ENCODE measurements around the gene TBC1D22B.

Gene TBC1D22B

DNA sequence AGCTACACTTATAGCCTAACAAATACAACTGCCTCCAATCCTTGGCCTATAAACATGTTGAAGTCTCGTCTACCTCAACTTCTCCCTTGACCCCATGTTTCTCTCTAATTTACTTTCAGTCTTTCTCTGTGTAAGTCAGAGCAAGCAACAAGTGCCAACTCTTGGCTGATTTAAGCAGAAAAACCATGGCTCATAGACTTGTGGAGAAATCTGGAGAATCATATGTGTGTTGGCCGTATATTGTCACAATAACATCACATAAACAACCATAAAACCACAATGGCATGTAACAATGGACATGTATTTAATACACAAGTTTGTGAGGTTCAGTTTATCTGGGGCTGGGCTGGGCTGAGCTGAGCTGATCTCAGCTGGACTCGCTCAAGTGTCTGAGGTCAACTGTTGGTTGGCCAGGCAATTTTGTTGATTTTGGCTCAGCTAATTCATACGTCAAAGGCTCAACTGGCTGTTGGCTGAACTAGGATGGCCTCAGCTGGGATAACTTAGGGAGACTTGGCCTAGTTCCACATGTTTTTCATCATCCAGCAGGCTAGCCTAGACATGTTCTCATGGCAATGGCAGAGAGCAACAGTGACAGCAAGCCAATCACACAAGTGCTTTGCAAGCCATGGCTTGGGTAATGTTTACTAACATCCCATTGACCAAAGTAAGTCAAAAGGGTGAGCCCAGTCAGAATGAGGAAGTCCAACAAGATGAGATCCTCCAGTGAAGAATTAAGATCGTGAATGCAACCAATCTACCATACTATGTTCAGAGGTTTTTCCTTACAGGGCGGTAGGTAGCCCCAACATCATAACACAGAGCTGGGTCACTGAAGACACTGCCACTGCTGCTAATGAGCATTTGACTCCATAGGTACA lies 12.9 kb upstream of the TBC1D22B start:
- TF ChIP-seq POLR2A (IDR thresholded peaks at IDR 0.05; ENCODE audit: extremely low read depth, insufficient read length): no peak
- TF ChIP-seq, protein P1, sequence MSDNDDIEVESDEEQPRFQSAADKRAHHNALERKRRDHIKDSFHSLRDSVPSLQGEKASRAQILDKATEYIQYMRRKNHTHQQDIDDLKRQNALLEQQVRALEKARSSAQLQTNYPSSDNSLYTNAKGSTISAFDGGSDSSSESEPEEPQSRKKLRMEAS (IDR thresholded peaks at IDR 0.05; ENCODE audit: low read depth, low read length): no peak
- TF ChIP-seq MYC (IDR thresholded peaks at IDR 0.05; ENCODE audit: low read depth, low read length): no peak
- TF ChIP-seq, protein P2, sequence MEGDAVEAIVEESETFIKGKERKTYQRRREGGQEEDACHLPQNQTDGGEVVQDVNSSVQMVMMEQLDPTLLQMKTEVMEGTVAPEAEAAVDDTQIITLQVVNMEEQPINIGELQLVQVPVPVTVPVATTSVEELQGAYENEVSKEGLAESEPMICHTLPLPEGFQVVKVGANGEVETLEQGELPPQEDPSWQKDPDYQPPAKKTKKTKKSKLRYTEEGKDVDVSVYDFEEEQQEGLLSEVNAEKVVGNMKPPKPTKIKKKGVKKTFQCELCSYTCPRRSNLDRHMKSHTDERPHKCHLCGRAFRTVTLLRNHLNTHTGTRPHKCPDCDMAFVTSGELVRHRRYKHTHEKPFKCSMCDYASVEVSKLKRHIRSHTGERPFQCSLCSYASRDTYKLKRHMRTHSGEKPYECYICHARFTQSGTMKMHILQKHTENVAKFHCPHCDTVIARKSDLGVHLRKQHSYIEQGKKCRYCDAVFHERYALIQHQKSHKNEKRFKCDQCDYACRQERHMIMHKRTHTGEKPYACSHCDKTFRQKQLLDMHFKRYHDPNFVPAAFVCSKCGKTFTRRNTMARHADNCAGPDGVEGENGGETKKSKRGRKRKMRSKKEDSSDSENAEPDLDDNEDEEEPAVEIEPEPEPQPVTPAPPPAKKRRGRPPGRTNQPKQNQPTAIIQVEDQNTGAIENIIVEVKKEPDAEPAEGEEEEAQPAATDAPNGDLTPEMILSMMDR (IDR thresholded peaks at IDR 0.05; ENCODE audit: low read depth, low read length): no peak
- no peak overlapping the region for H3K4me3 ChIP-seq (ENCODE audit: low read depth, low read length)
- peak; percentile 46 for DNase-seq (ENCODE audit: low read depth)

DNA sequence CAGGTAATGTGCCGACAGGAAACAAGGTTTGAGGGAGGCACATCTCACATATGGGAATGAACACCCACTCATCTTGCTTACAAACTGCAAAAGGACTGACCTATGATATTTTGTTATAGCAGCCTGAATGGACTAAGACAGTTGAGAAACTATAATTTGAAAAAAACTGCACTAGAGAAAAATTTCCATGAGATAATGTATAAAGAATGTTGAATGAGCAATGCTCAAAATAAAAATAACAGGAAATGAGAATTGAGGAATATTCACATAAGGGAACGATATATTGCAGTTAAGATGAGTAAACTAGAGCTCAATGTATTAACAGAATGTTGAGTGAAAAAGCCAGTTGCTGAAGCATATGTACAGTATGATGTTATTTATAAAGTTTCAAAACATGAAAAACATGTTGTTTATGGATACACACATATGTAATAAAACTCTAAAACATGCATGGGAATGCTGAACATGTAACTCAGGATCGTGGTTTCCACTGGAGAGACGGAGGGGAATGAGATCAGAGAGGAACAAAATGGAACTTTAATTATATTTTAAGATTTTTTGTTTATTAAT lies 6.3 kb upstream of the TBC1D22B start:
- TF ChIP-seq, protein P2 (IDR thresholded peaks at IDR 0.05; ENCODE audit: low read depth, low read length): no peak
- TF ChIP-seq POLR2A (IDR thresholded peaks at IDR 0.05; ENCODE audit: extremely low read depth, insufficient read length): no peak
- TF ChIP-seq MYC (IDR thresholded peaks at IDR 0.05; ENCODE audit: low read depth, low read length): no peak
- TF ChIP-seq, protein P1 (IDR thresholded peaks at IDR 0.05; ENCODE audit: low read depth, low read length): no peak
- no peak for DNase-seq (ENCODE audit: low read depth)
- H3K4me3 ChIP-seq (ENCODE audit: low read depth, low read length): no peak overlapping the region

DNA sequence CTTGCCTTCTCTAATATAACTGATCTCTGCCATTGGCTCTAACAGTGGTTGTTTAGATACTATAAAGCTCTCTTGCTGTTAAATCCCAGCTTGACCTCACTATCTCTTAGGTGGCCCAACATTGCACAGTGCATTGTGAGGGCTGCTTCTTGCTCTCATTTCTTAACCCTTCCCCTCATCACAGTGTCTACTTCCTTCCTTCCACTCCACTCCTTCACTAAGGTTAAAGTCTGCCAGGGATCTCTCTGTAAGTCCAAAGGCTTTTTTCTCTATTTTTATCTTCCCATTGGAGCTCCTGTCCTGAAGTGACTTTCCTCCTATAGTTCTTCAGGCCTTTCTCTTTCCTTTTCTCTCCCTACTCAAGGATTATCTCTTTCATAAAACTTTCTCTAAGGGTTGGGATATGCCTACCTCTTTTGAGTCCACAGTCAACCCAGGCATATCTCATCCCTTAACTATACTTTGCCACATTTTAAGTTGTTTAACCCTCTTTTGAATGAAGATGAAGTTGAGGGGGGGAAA lies 4.0 kb upstream of the TBC1D22B start:
- DNase-seq (ENCODE audit: low read depth): no peak
- TF ChIP-seq, protein P1 (IDR thresholded peaks at IDR 0.05; ENCODE audit: low read depth, low read length): no peak
- TF ChIP-seq POLR2A (IDR thresholded peaks at IDR 0.05; ENCODE audit: extremely low read depth, insufficient read length) (no peak), MYC (IDR thresholded peaks at IDR 0.05; ENCODE audit: low read depth, low read length) (no peak)
- TF ChIP-seq, protein P2 (IDR thresholded peaks at IDR 0.05; ENCODE audit: low read depth, low read length): no peak
- H3K4me3 ChIP-seq (ENCODE audit: low read depth, low read length): no peak overlapping the region

DNA sequence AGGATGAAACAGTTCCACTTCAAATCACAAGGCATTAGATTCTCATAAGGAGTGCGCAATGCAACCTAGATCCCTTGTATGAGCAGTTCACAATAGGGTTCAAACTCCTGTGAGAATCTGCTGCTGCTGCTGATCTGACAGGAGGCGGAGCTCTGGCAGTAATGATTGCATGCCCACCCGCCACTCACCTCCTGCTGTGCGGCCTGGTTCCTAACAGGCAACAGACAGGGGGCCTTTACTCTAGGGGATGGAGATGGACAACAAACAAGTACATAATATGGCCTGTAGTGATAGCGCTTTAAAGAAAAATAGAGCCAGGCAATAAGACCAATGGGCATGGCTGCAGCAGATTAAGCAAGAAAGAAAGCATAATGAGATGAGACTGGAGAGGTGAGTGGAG lies 2.7 kb upstream of the TBC1D22B start:
- DNase-seq (ENCODE audit: low read depth): no peak
- no peak overlapping the region for H3K4me3 ChIP-seq (ENCODE audit: low read depth, low read length)
- TF ChIP-seq, protein P1 (IDR thresholded peaks at IDR 0.05; ENCODE audit: low read depth, low read length): no peak
- TF ChIP-seq, protein P2 (IDR thresholded peaks at IDR 0.05; ENCODE audit: low read depth, low read length): no peak
- no peak for TF ChIP-seq MYC (IDR thresholded peaks at IDR 0.05; ENCODE audit: low read depth, low read length)
- no peak for TF ChIP-seq POLR2A (IDR thresholded peaks at IDR 0.05; ENCODE audit: extremely low read depth, insufficient read length)

DNA sequence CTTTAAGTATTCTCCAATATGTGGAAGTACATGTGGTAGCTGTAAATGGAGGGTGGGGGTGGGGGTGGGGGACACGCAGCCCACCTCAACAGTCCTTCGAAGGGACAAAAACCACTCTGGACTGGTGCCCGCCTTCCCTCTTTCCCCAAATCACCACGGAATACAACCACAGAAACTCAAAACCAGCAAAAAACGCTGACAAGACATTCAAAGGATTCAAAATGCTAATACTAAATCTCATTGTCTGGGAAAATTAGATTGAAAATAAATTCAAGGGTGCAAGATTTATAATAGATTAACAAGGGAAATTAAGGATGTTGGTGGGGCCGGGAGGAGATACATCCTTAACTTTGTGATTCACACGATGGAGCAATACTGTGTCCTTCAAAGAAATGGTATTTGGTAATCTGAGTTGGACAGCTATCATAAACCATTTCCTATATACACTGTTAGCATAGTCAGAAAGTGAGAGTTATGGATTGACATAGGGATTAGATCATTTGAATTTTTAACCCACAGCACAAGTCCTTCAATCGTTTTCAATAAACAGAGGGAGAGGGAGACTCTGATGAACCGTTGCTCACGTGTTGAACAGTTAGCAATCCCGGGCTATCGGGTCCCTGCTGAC lies 766 bp upstream of the TBC1D22B start:
- peak overlapping the region; percentile 91 for H3K4me3 ChIP-seq (ENCODE audit: low read depth, low read length)
- peak; percentile 60 for DNase-seq (ENCODE audit: low read depth)
- TF ChIP-seq POLR2A (IDR thresholded peaks at IDR 0.05; ENCODE audit: extremely low read depth, insufficient read length) (no peak), MYC (IDR thresholded peaks at IDR 0.05; ENCODE audit: low read depth, low read length) (no peak)
- TF ChIP-seq, protein P2 (IDR thresholded peaks at IDR 0.05; ENCODE audit: low read depth, low read length): no peak
- TF ChIP-seq, protein P1 (IDR thresholded peaks at IDR 0.05; ENCODE audit: low read depth, low read length): no peak
